GM12872 (cell line): ENCODE data around the gene ACAA1.
A peak's percentile ranks its signal among the peaks of the same experiment; 100 is the strongest.

ENCODE experiments used
- TF ChIP-seq, protein P1 (sequence below): IDR thresholded peaks from 3 replicates; pipeline ENCODE4 v1.5.1; 2011; ENCODE audit warnings: low read depth, mild to moderate bottlenecking, low read length, moderate library complexity; ENCODE audit not compliant: insufficient read depth

The ACAA1 gene

DNA sequence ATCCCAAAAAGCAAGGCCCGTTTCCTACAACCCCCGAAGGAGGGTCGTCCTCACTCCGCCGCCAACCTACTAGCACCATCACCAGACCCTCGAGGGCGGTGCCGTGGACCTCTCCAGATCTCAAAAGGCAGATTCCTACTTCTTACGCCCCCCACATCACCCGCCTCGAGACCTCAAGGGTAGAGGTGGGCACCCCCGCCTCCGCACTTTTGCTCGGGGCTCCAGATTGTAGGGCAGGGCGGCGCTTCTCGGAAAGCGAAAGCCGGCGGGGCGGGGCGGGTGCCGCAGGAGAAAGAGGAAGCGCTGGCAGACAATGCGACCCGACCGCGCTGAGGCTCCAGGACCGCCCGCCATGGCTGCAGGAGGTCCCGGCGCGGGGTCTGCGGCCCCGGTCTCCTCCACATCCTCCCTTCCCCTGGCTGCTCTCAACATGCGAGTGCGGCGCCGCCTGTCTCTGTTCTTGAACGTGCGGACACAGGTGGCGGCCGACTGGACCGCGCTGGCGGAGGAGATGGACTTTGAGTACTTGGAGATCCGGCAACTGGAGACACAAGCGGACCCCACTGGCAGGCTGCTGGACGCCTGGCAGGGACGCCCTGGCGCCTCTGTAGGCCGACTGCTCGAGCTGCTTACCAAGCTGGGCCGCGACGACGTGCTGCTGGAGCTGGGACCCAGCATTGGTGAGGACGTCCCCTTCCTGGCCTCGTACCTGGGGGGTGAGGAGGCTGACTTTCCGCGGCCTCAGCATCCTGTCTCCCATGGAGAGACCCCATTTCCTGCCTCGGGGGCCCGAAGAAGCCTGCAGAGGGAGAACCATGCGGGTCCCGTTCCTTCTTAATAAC, 1.6 kb upstream of the ACAA1 start, which contains the start of gene MYD88:
TSS of gene MYD88 (plus strand) at position 313 of the 842 bp plus-strand sequence. CDS start at position 353, 40 bp downstream.
- TF ChIP-seq, protein P1, sequence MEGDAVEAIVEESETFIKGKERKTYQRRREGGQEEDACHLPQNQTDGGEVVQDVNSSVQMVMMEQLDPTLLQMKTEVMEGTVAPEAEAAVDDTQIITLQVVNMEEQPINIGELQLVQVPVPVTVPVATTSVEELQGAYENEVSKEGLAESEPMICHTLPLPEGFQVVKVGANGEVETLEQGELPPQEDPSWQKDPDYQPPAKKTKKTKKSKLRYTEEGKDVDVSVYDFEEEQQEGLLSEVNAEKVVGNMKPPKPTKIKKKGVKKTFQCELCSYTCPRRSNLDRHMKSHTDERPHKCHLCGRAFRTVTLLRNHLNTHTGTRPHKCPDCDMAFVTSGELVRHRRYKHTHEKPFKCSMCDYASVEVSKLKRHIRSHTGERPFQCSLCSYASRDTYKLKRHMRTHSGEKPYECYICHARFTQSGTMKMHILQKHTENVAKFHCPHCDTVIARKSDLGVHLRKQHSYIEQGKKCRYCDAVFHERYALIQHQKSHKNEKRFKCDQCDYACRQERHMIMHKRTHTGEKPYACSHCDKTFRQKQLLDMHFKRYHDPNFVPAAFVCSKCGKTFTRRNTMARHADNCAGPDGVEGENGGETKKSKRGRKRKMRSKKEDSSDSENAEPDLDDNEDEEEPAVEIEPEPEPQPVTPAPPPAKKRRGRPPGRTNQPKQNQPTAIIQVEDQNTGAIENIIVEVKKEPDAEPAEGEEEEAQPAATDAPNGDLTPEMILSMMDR: no peak

DNA sequence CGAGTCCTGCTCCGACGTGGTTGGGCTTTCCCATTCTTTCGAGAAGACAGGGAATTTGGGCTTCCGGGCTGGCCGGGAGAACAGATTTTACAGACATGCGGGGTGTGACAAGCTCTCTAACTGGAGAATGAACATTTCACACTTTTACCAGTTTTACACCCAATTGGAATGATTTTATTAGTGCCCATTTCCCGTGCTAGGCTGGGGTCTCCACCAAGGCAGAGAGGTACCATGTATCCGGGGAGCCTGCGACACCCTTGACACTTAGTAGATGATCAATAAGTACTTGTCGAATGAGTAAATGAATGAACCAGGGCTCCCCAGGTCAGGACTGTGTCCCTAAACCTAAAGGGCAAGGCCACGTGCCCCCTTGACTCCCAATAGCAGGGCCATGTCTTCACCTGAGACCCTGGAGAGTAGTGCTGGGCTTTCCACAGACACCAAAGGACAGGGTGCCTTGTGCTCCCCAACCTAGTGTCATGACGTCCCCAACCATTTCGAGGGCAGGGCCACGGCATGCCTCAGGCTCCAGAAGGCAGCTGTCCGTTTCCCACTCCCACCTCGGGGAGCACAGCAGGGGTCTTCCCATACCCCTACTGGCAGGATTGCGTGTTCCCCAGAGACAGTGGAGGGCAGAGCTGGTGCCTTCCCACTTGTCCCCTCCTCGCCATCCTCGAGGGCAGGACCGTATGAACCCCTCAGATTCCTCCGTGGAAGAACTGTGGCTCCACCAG, 855 bp upstream of the ACAA1 start:
- TF ChIP-seq, protein P1: no peak

DNA sequence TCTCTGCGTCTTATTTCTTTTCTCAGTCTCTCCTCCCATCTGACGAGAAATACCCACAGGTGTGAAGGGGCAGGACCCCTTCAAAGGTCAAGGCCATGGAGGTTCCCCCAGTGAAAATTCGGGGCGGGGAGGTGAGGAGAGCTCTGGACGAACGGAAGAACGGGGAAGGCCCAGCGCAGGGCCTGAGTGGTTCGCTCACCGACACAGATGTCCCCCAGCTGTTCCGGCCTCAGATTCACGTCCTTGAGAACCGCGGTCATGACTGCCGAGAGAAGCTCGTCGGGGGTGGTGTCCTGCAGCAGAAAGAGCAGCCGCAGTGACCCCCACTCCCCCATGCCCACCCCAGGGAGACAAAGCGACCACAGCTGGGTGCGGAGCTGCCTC, 542 bp downstream of the ACAA1 start:
- TF ChIP-seq, protein P1: no peak

DNA sequence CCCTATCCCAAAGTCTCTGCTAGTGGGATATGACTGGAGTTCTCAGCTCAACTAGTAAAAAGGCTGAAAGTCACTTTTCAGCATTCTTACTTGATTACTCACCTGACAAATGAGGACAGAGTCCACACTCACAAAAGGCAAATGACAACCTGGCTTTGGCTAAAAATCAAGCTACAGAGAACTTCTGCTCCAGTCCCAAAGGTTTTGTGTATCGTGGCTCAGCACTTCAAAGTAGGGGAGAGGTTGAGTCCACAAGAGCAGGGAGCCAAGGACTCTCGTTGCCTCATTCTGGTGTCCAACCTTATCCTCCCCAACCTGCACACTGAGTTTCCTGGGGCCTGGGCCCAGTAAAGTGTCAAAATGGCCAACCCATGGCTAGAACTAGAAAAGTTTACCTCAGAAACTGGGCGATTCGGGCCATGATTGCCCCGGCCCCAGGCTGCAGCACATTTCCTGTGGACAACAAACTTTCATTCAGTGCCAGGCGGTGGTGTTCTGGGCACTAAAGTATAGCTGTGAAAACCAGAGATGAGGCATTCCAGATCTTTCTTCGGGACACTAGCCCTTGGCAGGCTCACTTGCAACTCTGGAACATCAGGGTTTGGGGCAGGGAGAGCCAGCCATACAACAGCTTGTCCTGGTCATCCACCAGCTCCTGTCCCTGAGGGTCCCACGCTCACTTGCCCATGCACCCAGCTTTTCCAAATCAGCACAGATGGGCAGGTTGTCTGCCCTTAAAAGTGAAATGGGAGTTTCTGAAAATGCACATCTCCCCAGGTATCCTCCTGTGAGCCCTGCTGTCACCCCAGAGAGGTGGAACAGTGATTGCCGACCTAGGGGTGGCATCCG, 3.1 kb downstream of the ACAA1 start:
- TF ChIP-seq, protein P1: no peak

DNA sequence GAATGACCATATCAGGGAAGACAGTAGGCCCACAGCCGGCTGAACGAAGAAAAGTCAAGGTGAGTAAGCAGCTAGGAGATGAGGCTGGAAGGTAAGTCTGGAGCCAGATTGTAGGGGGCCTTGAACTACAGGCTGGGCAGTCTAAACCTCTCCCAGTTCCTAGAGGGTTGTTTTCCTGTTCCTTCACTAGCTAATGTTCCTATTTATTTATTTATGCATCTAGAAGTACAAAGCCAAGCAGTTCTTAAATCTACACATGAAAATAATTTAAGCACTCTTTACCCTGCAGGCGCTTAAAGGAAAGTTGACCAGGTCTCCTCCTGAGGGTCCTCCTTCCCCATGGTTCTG, 3.7 kb downstream of the ACAA1 start:
- TF ChIP-seq, protein P1: no peak

DNA sequence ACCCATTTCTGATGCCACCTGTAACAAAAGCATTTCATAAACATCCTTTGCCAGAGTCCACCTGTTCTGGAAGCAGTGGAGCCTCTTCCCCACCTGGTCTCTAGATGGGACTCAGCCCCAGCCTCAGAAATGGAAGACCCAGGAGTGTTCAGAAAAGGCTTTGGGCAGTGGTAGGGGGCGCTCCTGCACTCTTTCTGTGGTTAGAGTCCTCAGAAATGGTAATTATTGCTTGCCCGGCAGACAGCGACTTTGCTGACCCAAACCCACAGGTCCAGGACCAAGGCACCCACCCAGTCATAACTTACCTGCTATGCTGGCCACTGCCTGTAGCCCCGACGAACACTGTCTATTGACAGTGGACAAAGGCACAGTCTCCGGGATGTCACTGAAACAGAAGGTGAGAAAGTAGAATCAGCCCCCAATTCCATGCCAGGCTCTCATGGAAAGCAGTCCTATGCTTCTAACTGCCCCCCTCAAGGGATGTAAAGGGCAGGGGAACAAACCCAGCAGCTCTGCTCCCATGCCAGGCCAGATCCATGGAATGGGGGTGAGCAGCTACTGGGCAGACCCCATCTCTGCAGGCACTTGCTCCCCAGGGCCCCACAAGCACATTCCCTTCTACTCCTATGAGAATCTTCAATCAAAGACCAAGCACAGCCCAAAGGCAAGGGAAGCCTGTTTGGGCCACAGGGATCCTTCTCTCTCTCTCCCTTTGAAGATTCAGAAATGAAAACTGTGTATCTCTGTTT, 5.1 kb downstream of the ACAA1 start:
- TF ChIP-seq, protein P1: peak; percentile 53
